Loucy (cell line): ENCODE results near the gene IP6K2.

Source experiments
- H2AFZ ChIP-seq: fragments of 200-600 bp; sonication (generic); 2 replicates; pipeline ENCODE4 v1.6.0; 2016; ENCODE audit warnings: antibody characterized with exemption, mild to moderate bottlenecking, low read length, moderate library complexity
- H3F3A ChIP-seq: fragments of 200-600 bp; 2 replicates; pipeline ENCODE4 v1.6.0; 2016; ENCODE audit warnings: antibody characterized with exemption, low read depth, mild to moderate bottlenecking
- H3K27me3 ChIP-seq: fragments of 200-600 bp; sonication (generic); 2 replicates; pipeline ENCODE4 v1.6.1; 2014; ENCODE audit warnings: low read length, mild to moderate bottlenecking; ENCODE audit not compliant: insufficient read depth, poor library complexity, severe bottlenecking
- H3K36me3 ChIP-seq: fragments of 200-600 bp; sonication (generic); 2 replicates; pipeline ENCODE4 v1.6.1; 2016; ENCODE audit warnings: low read length; ENCODE audit not compliant: insufficient read depth
- H3K4me1 ChIP-seq: fragments of 200-600 bp; sonication (generic); 2 replicates; pipeline ENCODE4 v1.5.1; 2014; ENCODE audit warnings: low read length, mild to moderate bottlenecking; ENCODE audit not compliant: insufficient read depth, poor library complexity, severe bottlenecking
- H3K4me2 ChIP-seq: fragments of 200-600 bp; sonication (generic); 2 replicates; pipeline ENCODE4 v1.6.0; 2014; ENCODE audit warnings: antibody characterized with exemption, low read length, low read depth, mild to moderate bottlenecking; ENCODE audit not compliant: poor library complexity, severe bottlenecking
- H3K4me3 ChIP-seq: fragments of 200-600 bp; sonication (generic); 2 replicates; pipeline ENCODE4 v1.5.1; 2014; ENCODE audit warnings: low read length, mild to moderate bottlenecking, mixed read lengths; ENCODE audit not compliant: poor library complexity, severe bottlenecking
- H3K79me2 ChIP-seq: fragments of 200-600 bp; sonication (generic); 2 replicates; pipeline ENCODE4 v1.6.1; 2014; ENCODE audit warnings: low read length; ENCODE audit not compliant: insufficient read depth
- H3K9ac ChIP-seq: fragments of 200-600 bp; sonication (generic); 2 replicates; pipeline ENCODE4 v1.6.0; 2014; ENCODE audit warnings: mild to moderate bottlenecking, low read depth, low read length, moderate library complexity; ENCODE audit not compliant: poor library complexity, severe bottlenecking
- H3K9me2 ChIP-seq: fragments of 200-600 bp; sonication (generic); replicated peaks from 2 replicates; pipeline ENCODE4 v1.6.1; 2016; ENCODE audit warnings: low read depth, low read length, mixed read lengths
- H3K9me3 ChIP-seq: fragments of 200-600 bp; sonication (generic); 2 replicates; pipeline ENCODE4 v1.6.1; 2014; ENCODE audit warnings: mild to moderate bottlenecking, antibody characterized with exemption, low read length, low read depth; ENCODE audit not compliant: insufficient read depth
- H4K20me1 ChIP-seq: fragments of 200-600 bp; sonication (generic); 2 replicates; pipeline ENCODE4 v1.6.0; 2014; ENCODE audit warnings: antibody characterized with exemption, low read length, mild to moderate bottlenecking; ENCODE audit not compliant: insufficient read depth, poor library complexity, severe bottlenecking
- EZH2phosphoT487 ChIP-seq: fragments of 200-600 bp; IDR thresholded peaks from 2 replicates; pipeline ENCODE4 v1.6.1; 2018; ENCODE audit warnings: antibody characterized with exemption, mild to moderate bottlenecking, moderate library complexity, borderline replicate concordance
- TF ChIP-seq, protein P1 (sequence below): fragments of 200-600 bp; sonication (generic); conservative IDR thresholded peaks from 2 replicates; pipeline ENCODE4 v1.5.1; 2014; ENCODE audit warnings: mild to moderate bottlenecking, antibody characterized with exemption, low read length

Gene IP6K2

DNA sequence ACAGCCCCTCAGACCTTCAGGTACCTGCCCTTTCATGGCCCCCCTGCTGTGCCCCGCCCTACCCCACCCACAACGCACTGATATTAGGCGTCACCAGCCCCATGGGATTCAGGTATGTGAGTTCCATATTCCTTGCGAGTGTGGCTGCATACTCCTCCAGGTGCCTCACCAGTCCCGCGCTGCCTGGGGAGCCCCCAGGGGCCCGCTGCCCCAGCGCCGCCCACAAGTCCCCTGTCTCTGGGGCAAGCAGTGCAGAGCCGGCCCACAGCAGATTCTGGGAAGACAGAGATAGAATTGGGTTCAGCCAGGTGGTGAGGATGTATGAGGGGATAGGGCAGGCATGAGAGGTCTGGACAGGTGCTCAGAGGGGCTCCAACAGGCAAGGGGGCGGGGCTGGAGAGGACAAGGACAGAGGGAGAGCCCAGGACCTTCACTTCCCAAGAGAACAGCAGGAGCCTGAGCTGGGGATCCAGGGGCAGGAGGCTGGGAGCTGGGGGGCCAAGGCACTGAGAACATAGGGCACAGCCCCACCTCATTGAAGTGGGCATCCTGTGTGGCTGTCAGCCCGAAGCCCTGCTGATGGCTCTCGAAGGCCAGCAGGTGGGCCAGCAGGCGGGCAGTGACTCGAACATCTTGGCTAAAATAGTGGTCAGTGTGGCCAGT, 68.7 kb downstream of the IP6K2 start:
- Histone ChIP-seq H3K27me3 (no peaks in the 10 kb centered on the region), H3K4me3 (no peak overlapping the region), H3F3A (no peaks in the 10 kb centered on the region), H3K79me2 (no peaks in the 10 kb centered on the region), H3K9me2 (no peaks in the 10 kb centered on the region), H3K9me3 (no peaks in the 10 kb centered on the region), H2AFZ (no peak overlapping the region), H3K4me1 (no peaks in the 10 kb centered on the region), H3K9ac (no peak overlapping the region), H3K4me2 (no peak overlapping the region), H3K36me3 (no peaks in the 10 kb centered on the region), H4K20me1 (no peaks in the 10 kb centered on the region)
- TF ChIP-seq EZH2phosphoT487 = no peak
- TF ChIP-seq, protein P1, sequence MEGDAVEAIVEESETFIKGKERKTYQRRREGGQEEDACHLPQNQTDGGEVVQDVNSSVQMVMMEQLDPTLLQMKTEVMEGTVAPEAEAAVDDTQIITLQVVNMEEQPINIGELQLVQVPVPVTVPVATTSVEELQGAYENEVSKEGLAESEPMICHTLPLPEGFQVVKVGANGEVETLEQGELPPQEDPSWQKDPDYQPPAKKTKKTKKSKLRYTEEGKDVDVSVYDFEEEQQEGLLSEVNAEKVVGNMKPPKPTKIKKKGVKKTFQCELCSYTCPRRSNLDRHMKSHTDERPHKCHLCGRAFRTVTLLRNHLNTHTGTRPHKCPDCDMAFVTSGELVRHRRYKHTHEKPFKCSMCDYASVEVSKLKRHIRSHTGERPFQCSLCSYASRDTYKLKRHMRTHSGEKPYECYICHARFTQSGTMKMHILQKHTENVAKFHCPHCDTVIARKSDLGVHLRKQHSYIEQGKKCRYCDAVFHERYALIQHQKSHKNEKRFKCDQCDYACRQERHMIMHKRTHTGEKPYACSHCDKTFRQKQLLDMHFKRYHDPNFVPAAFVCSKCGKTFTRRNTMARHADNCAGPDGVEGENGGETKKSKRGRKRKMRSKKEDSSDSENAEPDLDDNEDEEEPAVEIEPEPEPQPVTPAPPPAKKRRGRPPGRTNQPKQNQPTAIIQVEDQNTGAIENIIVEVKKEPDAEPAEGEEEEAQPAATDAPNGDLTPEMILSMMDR = no peak

DNA sequence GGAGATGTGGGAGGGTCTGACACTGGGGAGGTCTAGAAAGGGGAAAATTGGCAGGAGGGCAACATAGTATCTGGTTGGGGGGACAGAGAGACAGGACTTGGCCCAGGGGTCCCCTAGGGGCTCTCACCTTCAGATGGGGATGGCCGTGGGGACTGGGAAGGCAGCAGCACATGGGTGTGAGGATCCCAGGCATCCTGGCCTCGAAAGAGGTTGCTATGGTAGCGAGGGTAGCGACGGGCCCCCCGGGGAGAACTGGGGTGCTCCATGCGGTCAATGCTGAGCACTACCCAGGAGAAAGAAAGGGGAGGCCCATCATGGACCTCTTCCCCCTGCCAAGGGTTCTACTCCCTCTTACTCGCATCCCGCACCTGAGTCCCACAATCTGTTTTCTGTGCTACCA, 69.3 kb downstream of the IP6K2 start:
- Histone ChIP-seq H3K9me3 (no peaks in the 10 kb centered on the region), H3K9ac (no peak overlapping the region), H3K4me1 (no peaks in the 10 kb centered on the region), H3F3A (no peaks in the 10 kb centered on the region), H2AFZ (no peak overlapping the region), H3K4me2 (no peak overlapping the region), H3K9me2 (no peaks in the 10 kb centered on the region), H3K36me3 (no peaks in the 10 kb centered on the region), H3K4me3 (no peak overlapping the region), H3K27me3 (no peaks in the 10 kb centered on the region), H4K20me1 (no peaks in the 10 kb centered on the region), H3K79me2 (no peaks in the 10 kb centered on the region)
- TF ChIP-seq, protein P1 = no peak
- no peak for TF ChIP-seq EZH2phosphoT487

DNA sequence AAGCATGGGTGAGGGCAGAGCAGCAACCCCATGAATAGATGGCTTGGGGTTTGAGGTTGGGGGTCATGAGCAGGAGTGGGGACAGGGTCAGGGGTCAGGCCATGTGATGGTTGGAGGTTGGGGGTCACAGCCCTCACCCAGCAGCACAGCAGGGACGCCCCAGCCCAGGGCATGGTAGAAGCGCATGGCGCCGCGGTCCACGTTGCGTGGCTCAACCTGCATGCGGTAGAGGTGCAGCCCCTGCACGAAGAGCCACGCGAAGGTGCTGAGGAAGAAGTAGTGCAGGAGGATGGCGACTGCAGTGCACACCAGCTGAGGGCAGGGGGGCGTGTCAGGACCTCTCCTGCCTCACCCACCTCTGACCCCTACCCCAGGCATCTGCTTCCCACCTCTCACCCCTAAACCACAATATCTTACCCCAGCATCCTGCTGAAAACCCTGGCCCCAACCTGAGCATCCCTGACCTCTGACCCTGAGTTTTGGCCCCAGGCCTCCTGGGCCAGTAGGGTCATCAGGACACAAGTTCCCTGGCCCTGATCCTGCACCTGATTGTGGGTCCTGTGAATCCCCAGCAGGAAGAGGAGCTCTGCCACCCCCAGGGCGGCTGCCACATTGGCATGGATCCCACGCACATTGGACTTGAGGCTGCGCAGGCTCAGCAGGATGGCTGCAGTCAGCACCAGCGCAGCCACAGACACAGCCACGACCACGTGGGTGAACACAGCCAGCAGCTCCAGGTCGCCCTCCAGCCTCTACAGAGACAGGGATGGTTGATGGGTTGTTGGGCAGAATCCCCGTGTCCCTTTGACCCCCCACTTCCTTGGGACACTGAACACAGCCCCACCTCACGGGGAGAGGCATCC, 71.9 kb downstream of the IP6K2 start:
- no peaks in the 10 kb centered on the region for H3K36me3 ChIP-seq
- no peaks in the 10 kb centered on the region for H3K79me2 ChIP-seq
- no peaks in the 10 kb centered on the region for H3F3A ChIP-seq
- no peaks in the 10 kb centered on the region for H3K9me3 ChIP-seq
- no peak overlapping the region for H2AFZ ChIP-seq
- H3K27me3 ChIP-seq = no peaks in the 10 kb centered on the region
- H3K4me3 ChIP-seq = no peak overlapping the region
- H3K9me2 ChIP-seq = no peaks in the 10 kb centered on the region
- TF ChIP-seq EZH2phosphoT487 = no peak
- TF ChIP-seq, protein P1 = no peak
- H3K9ac ChIP-seq = no peak overlapping the region
- H4K20me1 ChIP-seq = no peaks in the 10 kb centered on the region
- no peak overlapping the region for H3K4me2 ChIP-seq
- no peaks in the 10 kb centered on the region for H3K4me1 ChIP-seq
